Measurements from ENCODE around the gene PHACTR3.
A peak's percentile ranks its signal among the peaks of the same experiment; 100 is the strongest.

PHACTR3 gene

GRCh38 chr20:59574308-59574707 lies 30.0 kb upstream of the PHACTR3 start:
- no peak for DNase-seq

DNA sequence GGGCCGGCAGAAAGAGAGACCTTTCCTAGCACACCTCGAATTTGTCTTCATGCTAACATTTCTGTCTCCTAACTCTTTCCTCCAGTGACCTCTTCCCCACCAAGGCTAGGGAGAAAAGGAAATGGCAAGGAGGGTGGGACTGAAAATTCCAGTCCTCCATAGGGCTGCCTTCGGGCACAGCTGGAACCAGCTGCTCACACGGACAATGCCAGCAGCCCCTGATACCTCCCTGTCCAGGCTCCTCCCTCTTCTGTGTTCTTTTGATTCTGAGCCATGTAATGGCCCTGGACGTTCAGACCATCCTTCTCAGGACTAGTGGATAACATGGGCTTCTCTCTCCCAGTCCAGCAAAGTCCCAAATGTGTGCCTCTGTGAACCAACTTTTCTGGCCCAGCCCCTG lies 29.1 kb upstream of the PHACTR3 start:
- DNase-seq, result no peak

GRCh38 chr20:59575653-59576052 lies 28.7 kb upstream of the PHACTR3 start:
- no peak for DNase-seq

GRCh38 chr20:59576216-59576953 lies 28.0 kb upstream of the PHACTR3 start:
- peak in 1 of 14 donors; percentile 56 for DNase-seq

DNA sequence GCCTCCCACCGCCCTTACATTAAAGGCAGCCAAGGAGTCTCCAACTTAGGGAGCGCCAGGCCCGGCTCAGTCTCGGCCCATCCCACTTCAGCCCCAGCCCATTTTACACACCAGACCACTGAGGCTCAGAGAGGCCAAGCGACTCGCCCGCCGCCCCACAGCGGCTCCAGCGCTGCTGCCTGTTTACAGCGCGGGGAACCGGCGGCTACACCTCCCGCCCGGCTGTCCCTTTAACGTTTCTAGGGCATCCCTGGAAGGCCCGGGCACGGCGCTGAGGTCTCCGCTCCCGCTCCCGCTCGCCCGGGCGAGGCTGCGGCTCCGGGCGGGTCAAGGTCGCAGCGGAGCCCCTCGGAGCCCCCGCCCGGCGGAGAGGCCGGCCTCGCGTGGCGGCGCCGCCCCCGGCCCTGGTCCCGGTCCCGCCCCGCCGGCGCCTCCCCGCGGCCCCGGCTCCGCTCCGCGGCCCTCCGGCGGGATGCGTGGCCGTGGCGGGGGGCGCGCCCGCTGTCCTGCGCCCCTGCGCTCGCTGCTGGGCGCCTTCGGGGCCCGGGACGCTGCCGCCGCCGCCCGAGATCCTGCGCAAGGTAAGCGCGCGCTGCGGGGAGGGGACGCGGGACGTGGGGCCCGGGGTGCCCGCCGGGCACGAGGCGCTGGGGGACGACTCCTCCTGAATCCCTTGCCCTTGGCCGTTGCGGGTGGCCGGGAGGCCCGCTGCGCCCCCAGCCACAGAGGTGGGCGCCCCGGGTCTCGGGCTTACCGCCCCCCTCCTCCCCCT lies 27.1 kb upstream of the PHACTR3 start:
- peak in 2 of 14 donors; percentile 20 to 21 for DNase-seq

DNA sequence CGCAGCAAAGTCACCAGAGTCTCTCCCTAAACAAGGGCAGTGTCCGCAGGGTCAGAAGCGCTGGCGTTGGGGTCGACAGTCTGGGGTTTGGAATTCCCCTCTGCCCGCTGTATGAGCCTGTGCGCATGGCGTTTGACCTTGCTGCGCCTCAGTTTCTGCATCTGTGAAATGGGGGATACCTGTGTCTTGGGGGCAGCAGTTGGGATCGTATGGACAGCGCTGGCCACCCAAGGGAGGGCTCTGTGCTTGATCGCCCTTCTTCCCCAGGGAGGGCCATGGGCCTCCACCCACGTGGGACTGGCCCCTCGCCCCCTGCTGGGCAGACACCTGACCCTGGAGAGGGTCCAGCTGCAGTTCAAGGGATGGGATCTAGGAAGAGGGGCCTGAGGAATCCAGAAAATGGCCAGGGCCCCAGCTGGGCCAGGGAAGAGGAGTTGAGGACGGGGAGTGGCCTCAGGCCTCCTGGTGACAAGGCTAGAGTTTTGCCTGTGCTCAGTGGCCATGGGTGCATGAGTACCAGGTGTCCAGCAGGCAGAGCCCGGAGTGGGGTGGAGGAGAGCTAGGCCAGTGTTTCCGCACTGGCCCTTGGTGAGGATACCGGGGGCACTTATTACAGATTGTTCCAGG lies 26.4 kb upstream of the PHACTR3 start:
- peak in 1 of 14 donors; percentile 56 for DNase-seq

DNA sequence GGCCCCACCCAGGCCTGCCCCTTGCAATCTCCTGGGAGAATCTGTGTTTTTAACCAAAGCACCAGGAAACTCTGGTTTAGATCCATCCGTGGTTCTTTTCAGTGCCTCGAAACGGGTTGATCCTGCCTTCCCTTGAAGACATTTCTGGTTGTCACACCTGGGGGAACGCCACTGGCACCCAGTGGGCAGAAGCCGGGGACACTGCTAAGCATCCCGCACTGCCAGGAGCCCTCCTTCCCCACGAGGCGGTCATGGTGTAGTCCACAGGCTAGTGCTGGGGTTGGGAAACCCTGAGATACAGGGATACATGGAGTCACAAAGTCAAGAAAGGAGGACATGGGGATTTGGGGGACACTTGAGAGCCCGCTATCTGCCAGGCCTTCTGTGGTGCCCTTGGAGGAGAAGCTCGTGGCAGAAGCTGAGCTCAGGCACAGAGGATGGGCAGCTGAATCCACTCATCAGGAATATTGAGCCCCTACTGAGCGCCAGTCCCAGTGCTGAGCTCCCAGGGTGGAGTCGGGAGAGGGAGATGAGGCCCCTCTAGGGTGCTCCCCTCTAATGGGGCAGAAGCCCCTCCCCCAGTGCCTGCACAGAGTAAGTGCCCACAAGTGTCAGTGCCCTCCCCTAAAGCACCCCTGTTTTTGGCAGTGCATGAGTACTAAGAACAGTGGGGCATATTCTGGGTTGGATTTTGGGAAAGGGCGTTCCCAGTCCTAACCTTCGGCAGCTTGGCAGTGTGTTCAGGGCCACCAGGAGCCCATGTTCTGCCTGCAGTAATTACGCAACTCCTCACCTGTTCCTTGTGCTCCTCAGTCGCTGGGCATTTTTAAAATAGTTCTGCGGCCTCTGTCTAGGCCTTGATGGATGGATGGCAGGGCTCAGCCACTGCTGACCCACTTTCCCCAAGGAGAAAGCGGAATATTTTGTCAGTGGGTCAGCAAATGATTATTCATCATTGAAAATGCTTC lies 25.6 kb upstream of the PHACTR3 start:
- peak in 1 of 14 donors; percentile 71 for DNase-seq

DNA sequence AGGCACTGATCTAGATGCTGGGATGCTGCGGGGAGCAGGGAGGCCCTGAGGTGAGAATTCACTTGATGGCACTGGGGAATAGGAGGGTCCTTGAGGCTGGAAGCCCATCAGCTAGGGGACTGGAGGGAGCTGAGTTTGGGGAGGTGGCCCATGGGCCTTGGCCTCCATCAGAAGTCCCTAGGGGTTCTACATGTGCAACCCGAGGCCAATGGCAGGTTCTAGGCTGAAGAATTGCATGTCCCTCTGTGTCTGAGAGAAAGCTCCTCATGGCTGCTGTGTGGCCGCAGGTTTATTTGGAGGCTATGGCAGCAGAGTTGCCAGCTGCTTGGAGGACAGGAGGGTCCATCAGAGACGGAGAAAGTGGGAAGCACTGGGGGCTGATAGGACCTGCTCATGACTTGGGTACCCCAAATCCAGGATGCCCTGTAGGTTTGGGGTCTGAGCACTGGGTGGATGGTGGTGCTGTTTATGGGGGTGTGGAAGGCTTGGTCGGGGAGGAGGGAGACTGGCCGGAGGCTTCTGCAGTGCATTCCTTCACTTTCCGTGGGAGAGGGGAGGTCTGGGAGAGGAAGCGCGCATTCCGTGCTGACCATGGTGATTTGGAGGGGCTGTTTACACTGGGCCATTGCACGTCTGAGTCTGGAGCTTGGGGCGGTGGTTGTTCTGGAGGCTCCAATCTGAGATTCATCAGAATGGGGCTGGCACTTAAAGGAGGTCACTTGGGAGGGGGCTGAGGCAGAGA lies 24.8 kb upstream of the PHACTR3 start:
- DNase-seq, result no peak

DNA sequence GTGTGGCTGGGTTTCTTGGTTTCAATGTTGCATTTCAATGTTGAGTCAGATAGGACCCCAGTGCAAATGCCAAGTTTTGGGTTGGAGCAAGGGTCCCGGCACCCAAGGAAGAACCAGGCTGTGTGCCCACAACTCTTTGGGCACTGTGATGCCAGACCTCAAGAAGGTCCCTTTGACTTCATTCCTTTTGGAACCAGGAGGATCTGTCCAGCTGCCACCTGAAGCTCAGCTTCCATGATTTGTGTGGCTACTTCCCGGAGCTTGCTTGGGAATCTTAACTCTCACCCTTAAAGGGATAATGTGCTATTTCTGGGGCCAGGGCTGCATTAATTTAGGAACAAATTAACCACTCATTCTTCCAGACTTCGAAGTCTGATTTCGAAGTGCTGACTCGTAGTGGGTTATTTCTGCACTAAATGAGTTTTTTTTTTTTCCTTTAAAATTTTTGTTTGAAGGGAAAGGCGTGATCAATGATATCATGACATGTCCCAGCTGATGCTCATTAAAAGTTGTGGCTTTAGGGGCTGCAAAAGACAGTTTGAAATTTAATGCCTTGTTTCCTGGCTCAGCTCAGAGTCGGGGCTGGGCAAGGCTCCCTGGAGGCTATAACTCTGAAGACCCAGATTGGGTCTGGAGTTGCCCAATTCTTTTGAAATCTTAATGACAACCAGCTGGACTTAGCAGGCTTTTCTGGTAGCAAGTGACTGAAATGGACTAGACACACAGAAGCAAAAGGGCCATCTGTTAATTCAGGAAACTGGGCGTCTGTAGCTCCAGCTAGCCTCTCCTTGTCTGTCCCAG lies 24.0 kb upstream of the PHACTR3 start:
- no peak for DNase-seq

DNA sequence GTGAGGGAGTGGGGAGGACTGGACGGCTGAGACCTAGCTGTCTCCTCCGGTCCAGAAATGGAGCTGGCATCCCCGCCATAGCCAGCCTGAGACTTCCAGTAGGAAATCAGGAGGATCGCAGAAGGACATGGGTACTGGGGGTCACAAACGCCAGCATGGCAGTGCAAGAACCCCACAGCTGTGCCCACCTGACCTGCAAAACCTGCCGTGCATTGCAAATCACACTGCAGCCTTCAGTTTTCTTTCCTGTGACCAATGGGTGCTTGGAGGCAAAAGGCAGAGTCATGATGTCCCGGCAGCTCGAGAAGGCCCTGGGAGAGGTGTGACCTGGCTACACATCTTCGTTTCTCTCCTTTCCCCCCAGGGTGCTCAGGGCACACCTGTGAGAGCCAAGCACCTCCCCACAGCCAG lies 23.3 kb upstream of the PHACTR3 start:
- DNase-seq, result peak in 1 of 14 donors; percentile 50

DNA sequence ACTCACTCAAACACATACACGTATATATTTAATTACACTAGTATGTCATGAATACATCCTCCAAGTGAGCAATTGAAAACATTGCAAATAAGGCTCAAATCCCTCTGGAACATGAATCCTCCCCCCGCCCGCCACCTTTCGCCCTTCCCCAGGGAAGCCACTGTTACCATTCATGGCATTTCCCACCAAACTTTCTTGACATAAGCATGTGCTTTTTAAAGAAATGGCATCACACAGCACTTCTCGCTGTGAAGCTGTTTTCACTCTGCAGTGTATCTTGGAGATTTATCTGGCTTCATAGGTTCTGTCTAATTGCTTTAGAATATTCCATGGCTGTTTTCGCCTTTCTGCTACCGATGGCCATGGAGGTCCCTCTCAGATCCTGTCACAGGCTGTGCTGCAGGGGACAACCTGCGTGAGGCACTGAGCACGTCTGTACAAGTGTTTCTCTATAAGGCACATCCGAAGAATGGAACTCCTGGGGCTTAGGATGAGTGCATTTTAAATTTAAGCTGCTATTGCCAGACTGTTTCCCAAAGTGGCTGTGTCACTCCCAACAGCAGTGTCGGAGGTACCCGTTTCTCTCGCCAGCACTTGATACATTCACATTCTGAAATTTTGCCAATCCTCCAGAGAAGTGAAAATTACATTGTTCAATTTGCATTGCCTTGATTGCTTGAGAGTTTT lies 22.2 kb upstream of the PHACTR3 start:
- DNase-seq, result peak in 1 of 14 donors; percentile 42

DNA sequence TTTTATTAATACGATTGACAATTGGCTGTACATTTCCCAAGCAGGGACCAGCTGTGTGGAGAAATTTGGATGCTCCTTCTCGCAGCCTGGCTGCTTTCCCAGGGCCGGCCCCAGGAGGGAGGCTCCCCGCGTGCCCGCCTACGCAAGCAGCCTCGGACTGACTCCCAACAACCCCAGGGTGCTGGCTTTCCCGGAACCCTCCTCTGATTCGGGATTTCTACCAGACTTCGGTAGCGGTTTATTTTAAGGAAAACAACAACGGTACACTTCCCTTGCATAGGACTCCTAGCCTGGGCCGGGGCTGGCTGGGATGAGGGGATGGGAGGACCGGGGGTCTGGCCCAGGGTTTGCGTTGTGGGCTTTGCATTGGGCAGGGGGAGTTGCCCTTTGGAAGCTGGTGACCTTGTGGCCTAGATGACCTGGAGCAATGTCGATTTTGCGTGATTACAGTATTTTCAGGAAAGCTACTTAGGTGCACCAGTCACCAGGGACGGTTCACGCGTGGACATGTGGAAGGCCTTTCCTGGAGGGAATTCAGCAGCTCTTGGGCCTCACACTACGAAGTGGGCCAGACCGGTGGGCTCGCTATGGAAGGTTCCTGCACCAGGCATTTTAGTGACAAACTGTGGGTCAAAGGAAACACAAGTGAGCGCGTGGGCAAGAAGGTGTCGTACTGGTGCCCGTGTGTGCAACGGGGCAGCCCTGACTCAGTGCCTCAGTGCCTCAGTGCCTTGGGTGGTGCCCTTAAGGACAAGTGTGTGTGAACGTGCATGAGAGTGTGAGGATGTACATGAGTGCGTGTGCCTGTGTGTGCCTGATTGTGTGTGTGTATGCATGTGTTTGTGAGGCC lies 20.7 kb upstream of the PHACTR3 start:
- DNase-seq, result peak in 11 of 14 donors; percentile 18 to 74 (median 49)

- DNase-seq, result peak in 1 of 14 donors; percentile 53
These were observed 19.9 kb upstream of the PHACTR3 start for GRCh38 chr20:59584278-59584925.

- peak in 1 of 14 donors; percentile 78 for DNase-seq
These were observed 18.5 kb upstream of the PHACTR3 start for GRCh38 chr20:59585714-59586409.

- DNase-seq, result no peak
These were observed 17.7 kb upstream of the PHACTR3 start for GRCh38 chr20:59586613-59587012.

DNA sequence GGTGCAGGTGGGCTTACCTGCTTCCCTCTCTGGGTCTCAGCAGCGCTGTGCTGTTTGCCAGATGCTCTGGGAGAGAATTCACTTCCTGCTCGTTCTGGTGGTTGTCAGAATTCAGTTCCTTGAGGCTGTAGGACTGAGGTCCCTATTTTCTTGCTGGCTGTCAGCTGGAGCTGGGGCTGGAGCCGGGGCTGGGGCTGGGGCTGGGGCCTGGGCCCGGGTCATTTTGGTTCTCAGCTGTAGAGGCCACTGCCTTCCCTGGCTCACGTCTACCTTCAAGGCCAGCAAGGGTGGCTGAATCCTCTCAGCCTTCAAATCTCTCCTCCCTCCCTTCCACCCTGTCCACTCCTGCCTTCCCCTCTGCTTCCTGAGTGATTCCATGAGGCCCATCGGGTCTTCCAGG lies 16.8 kb upstream of the PHACTR3 start:
- no peak for DNase-seq

GRCh38 chr20:59588236-59588855 lies 16.0 kb upstream of the PHACTR3 start:
- no peak for DNase-seq

All from C1 segment of cervical spinal cord (tissue), 14 donors.